Neural progenitor cell (in vitro differentiated cells): ENCODE data around the gene TRMO. TPM values are rescaled to one million over a fixed set of nuclear protein-coding genes. Genes with fewer than 3 reads are reported as not detected.

Experiments
- DNase-seq: peaks from one replicate; pipeline ENCODE4 v3.0.0-alpha.2; 2016; ENCODE audit warnings: low spot score
- H2AFZ ChIP-seq: fragments of 200-600 bp; sonication (generic); replicated peaks from 2 replicates; pipeline ENCODE4 v1.6.1; 2016; ENCODE audit warnings: antibody characterized with exemption
- H3F3A ChIP-seq: fragments of 200-600 bp; sonication (generic); 2 replicates; pipeline ENCODE4 v1.6.1; 2016; ENCODE audit warnings: antibody characterized with exemption, low read depth
- H3K27ac ChIP-seq: fragments of 200-600 bp; sonication (generic); 2 replicates; pipeline ENCODE4 v1.5.1; 2016; ENCODE audit warnings: mild to moderate bottlenecking
- H3K27me3 ChIP-seq: fragments of 200-600 bp; sonication (generic); 2 replicates; pipeline ENCODE4 v1.6.1; 2016; ENCODE audit warnings: mild to moderate bottlenecking, moderate library complexity
- H3K36me3 ChIP-seq: fragments of 200-600 bp; sonication (generic); 2 replicates; pipeline ENCODE4 v1.5.1; 2016
- H3K4me1 ChIP-seq: fragments of 200-600 bp; sonication (generic); 2 replicates; pipeline ENCODE4 v1.6.1; 2016; ENCODE audit warnings: mixed run types
- H3K4me2 ChIP-seq: fragments of 200-600 bp; sonication (generic); 2 replicates; pipeline ENCODE4 v1.6.1; 2016
- H3K4me3 ChIP-seq: fragments of 200-600 bp; sonication (generic); 2 replicates; pipeline ENCODE4 v1.5.1; 2016
- H3K79me2 ChIP-seq: fragments of 200-600 bp; sonication (generic); 2 replicates; pipeline ENCODE4 v1.6.1; 2016; ENCODE audit warnings: low read depth
- H3K9ac ChIP-seq: fragments of 200-600 bp; sonication (generic); 2 replicates; pipeline ENCODE4 v1.6.1; 2016
- H3K9me3 ChIP-seq: fragments of 200-600 bp; sonication (generic); 2 replicates; pipeline ENCODE4 v1.5.1; 2016; ENCODE audit warnings: low read depth
- H4K20me1 ChIP-seq: fragments of 200-600 bp; sonication (generic); 2 replicates; pipeline ENCODE4 v1.6.1; 2016; ENCODE audit warnings: low read depth
- H3K27ac Mint-ChIP-seq: 3 replicates; pipeline ENCODE4 v1.8.0; 2021; ENCODE audit warnings: mixed read lengths
- H3K27me3 Mint-ChIP-seq: 2 replicates; pipeline ENCODE4 v1.8.0; 2022; ENCODE audit warnings: low read depth, mild to moderate bottlenecking, inconsistent platforms, moderate library complexity, mixed read lengths; ENCODE audit not compliant: insufficient read depth
- H3K36me3 Mint-ChIP-seq: 3 replicates; pipeline ENCODE4 v1.8.0; 2021; ENCODE audit warnings: mixed read lengths
- H3K4me1 Mint-ChIP-seq: 3 replicates; pipeline ENCODE4 v1.8.0; 2021; ENCODE audit warnings: mixed read lengths
- H3K4me3 Mint-ChIP-seq: 3 replicates; pipeline ENCODE4 v1.8.0; 2021; ENCODE audit warnings: mild to moderate bottlenecking, moderate library complexity, mixed read lengths
- H3K9me3 Mint-ChIP-seq: 3 replicates; pipeline ENCODE4 v1.8.0; 2020; ENCODE audit warnings: mixed read lengths
- CTCF ChIP-seq: fragments of 200-600 bp; sonication (generic); IDR thresholded peaks from 2 replicates; pipeline ENCODE4 v1.5.1; 2017; ENCODE audit warnings: antibody characterized with exemption, mild to moderate bottlenecking
- EZH2 ChIP-seq: fragments of 200-600 bp; sonication (generic); IDR thresholded peaks from 2 replicates; pipeline ENCODE4 v1.6.1; 2017; ENCODE audit warnings: antibody characterized with exemption, mild to moderate bottlenecking, moderate library complexity
- EZH2phosphoT487 ChIP-seq: fragments of 200-600 bp; sonication (generic); IDR thresholded peaks from 2 replicates; pipeline ENCODE4 v1.6.1; 2017; ENCODE audit warnings: antibody characterized with exemption
- total RNA-seq: library from RNA; depleted of rRNA; stranded (reverse); fragments of >200 nt; gene quantifications from 2 replicates; pipeline ENCODE4 v1.2.3, GENCODE V29; 2015; ENCODE audit warnings: low replicate concordance

Gene TRMO
- total RNA-seq, 1 donor from 2014 or later: 5.7 TPM

- no peaks in the 10 kb centered on the region for H3K79me2 ChIP-seq
- peak overlapping the region; percentile 59 for H3K4me2 ChIP-seq
- Mint-ChIP-seq H3K27me3 (peaks cover 85% of the 10 kb centered on the region), H3K36me3 (no peaks in the 10 kb centered on the region), H3K27ac (no peak overlapping the region), H3K9me3 (peaks cover 3% of the 10 kb centered on the region), H3K4me3 (no peak overlapping the region), H3K4me1 (peaks cover 8% of the 10 kb centered on the region)
- no peak overlapping the region for H3K27ac ChIP-seq
- peak overlapping the region; percentile 10 for H3K4me3 ChIP-seq
- peak; percentile 55 for DNase-seq
- no peaks in the 10 kb centered on the region for H3K9me3 ChIP-seq
- H3K27me3 ChIP-seq: peaks cover 100% of the 10 kb centered on the region
- TF ChIP-seq EZH2: no peak
- no peak for TF ChIP-seq EZH2phosphoT487
- no peak for TF ChIP-seq CTCF
- H3K9ac ChIP-seq: no peak overlapping the region
- peaks cover 71% of the 10 kb centered on the region for H4K20me1 ChIP-seq
- H2AFZ ChIP-seq: no peak overlapping the region
- H3K4me1 ChIP-seq: peaks cover 18% of the 10 kb centered on the region
- H3K36me3 ChIP-seq: no peaks in the 10 kb centered on the region
- H3F3A ChIP-seq: peaks cover 24% of the 10 kb centered on the region
These were observed 65.3 kb downstream of the TRMO start for GRCh38 chr9:97856857-97857605.

- H2AFZ ChIP-seq: no peak overlapping the region
- Mint-ChIP-seq H3K9me3 (no peaks in the 10 kb centered on the region), H3K27me3 (peaks cover 83% of the 10 kb centered on the region), H3K36me3 (no peaks in the 10 kb centered on the region), H3K4me3 (no peak overlapping the region), H3K27ac (no peak overlapping the region), H3K4me1 (peaks cover 8% of the 10 kb centered on the region)
- H3K36me3 ChIP-seq: no peaks in the 10 kb centered on the region
- peaks cover 24% of the 10 kb centered on the region for H3F3A ChIP-seq
- no peaks in the 10 kb centered on the region for H3K9me3 ChIP-seq
- peaks cover 100% of the 10 kb centered on the region for H3K27me3 ChIP-seq
- peaks cover 83% of the 10 kb centered on the region for H4K20me1 ChIP-seq
- no peak overlapping the region for H3K9ac ChIP-seq
- no peak for DNase-seq
- no peak overlapping the region for H3K4me3 ChIP-seq
- no peak overlapping the region for H3K27ac ChIP-seq
- H3K4me1 ChIP-seq: peaks cover 22% of the 10 kb centered on the region
- H3K4me2 ChIP-seq: no peak overlapping the region
- H3K79me2 ChIP-seq: no peaks in the 10 kb centered on the region
- TF ChIP-seq EZH2phosphoT487 (peak; percentile 3), EZH2 (no peak)
These were observed 66.4 kb downstream of the TRMO start for GRCh38 chr9:97855899-97856298.

GRCh38 chr9:97855486-97855875, 66.8 kb downstream of the TRMO start:
- H3K27ac ChIP-seq: no peak overlapping the region
- Mint-ChIP-seq H3K4me1 (peaks cover 8% of the 10 kb centered on the region), H3K36me3 (no peaks in the 10 kb centered on the region), H3K27ac (no peak overlapping the region), H3K9me3 (no peaks in the 10 kb centered on the region), H3K4me3 (no peak overlapping the region), H3K27me3 (peaks cover 85% of the 10 kb centered on the region)
- H3K79me2 ChIP-seq: no peaks in the 10 kb centered on the region
- H4K20me1 ChIP-seq: peaks cover 87% of the 10 kb centered on the region
- H3K9ac ChIP-seq: no peak overlapping the region
- H3K4me2 ChIP-seq: no peak overlapping the region
- TF ChIP-seq EZH2phosphoT487: peak; percentile 10
- TF ChIP-seq CTCF: no peak
- TF ChIP-seq EZH2: peak; percentile 69
- no peak overlapping the region for H3K4me3 ChIP-seq
- H3K27me3 ChIP-seq: peaks cover 100% of the 10 kb centered on the region
- H3K36me3 ChIP-seq: no peaks in the 10 kb centered on the region
- peaks cover 22% of the 10 kb centered on the region for H3K4me1 ChIP-seq
- peaks cover 24% of the 10 kb centered on the region for H3F3A ChIP-seq
- H3K9me3 ChIP-seq: no peaks in the 10 kb centered on the region
- no peak for DNase-seq
- no peak overlapping the region for H2AFZ ChIP-seq
